Heart right ventricle (tissue), 16 donors: ENCODE measurements around the gene CCDC175. TPM values are rescaled to one million over a fixed set of nuclear protein-coding genes. Genes with fewer than 3 reads are reported as not detected.

Experiments used
- ATAC-seq, 8 donors: fragments of 200-7000 bp; cut with Tn5 transposase; one replicate each; pipeline ENCODE4 v1.9.1; 2020; ENCODE audit warnings: mild to moderate bottlenecking in 8 of 8, moderate library complexity in 8 of 8, moderate number of reproducible peaks in 1 of 8
- DNase-seq, 2 donors: peaks; one replicate each; pipeline ENCODE4 v3.0.0-alpha.2; 2020
- H3K27ac ChIP-seq, 10 donors: fragments of 200-600 bp; sonication (generic) in 2 of 10; one replicate each; pipeline versions ENCODE4 v1.5.0 to v1.8.0; 2020 to 2022; ENCODE audit warnings: mild to moderate bottlenecking in 3 of 10
- H3K27me3 ChIP-seq, 7 donors: fragments of 200-600 bp; one replicate each; pipeline ENCODE4 v1.8.0; 2021 to 2022; ENCODE audit warnings: mild to moderate bottlenecking in 2 of 7
- H3K36me3 ChIP-seq, 9 donors: fragments of 200-600 bp; sonication (generic) in 1 of 9; one replicate each; pipeline versions ENCODE4 v1.5.0 to v1.8.0; 2020 to 2022; ENCODE audit warnings: mild to moderate bottlenecking in 2 of 9
- H3K4me1 ChIP-seq, 9 donors: fragments of 200-600 bp; sonication (generic) in 1 of 9; one replicate each; pipeline versions ENCODE4 v1.5.0 to v1.8.0; 2020 to 2022; ENCODE audit warnings: mild to moderate bottlenecking in 4 of 9
- H3K4me3 ChIP-seq, 10 donors: fragments of 200-600 bp; sonication (generic) in 2 of 10; one replicate each; pipeline versions ENCODE4 v1.5.0 to v1.8.0; 2020 to 2022; ENCODE audit warnings: mild to moderate bottlenecking in 7 of 10, moderate library complexity in 2 of 10
- H3K9me3 ChIP-seq, 11 donors: fragments of 200-600 bp in 10 of 11; sonication (generic) in 2 of 11; one replicate each; pipeline versions ENCODE4 v1.5.0 to v1.8.0; 2013 to 2022; ENCODE audit warnings: mild to moderate bottlenecking in 2 of 11, control low read depth in 1 of 11, moderate library complexity in 1 of 11
- WGBS, 2 donors: extraction: QIAGEN DNeasy Blood & Tissue Kit; methylation state at CpG; one replicate each; pipeline ENCODE4 v1.1.7; 2013; ENCODE audit warnings: inconsistent platforms in 1 of 2; 5-methylcytosine and 5-hydroxymethylcytosine counted together
- intact Hi-C, 10 donors: fragments of 100-400 bp; cut with DNase I; formaldehyde crosslinking; loops; one replicate each; pipeline versions ENCODE4 v1.11.1 to v1.14.2; 2022
- polyA plus RNA-seq, 2 donors: library from polyadenylated mRNA; stranded (reverse); fragments of 200-250 nt; gene quantifications; one replicate each; pipeline ENCODE4 v1.2.3, GENCODE V29; 2013
- total RNA-seq, 10 donors: library from RNA; stranded (reverse); fragmentation: NEBNext Ultra II Directional in 3 of 10; extraction: Animal tissue kit (Norgen Biotek cat#: 25700) in 3 of 10; gene quantifications; one replicate each; pipeline versions ENCODE4 v1.2.1 to v1.2.4, GENCODE V29; 2021 to 2023
- TF ChIP-seq, protein P1 (sequence below), 9 donors: fragments of 200-600 bp; sonication (generic) in 2 of 9; IDR thresholded peaks; one replicate each; pipeline versions ENCODE4 v1.5.0 to v1.8.0; 2021 to 2022; ENCODE audit warnings: antibody characterized with exemption in 9 of 9, mild to moderate bottlenecking in 5 of 9, moderate library complexity in 1 of 9
- donor health status: Arrhythmogenic right ventricular cardiomyopathy.
- donor health status: ischemic (EF 13 %, LVEDD 7.1; RV severe dilation, severe dysfunction).
- donor health status: healthy with polysubstance abuse.
- donor health status: DM: no; HTN: yes; CAD: no.
- donor health status: DM: no; HTN: no; CAD: no.
- donor health status: ischemic (EF 25% LVEDD 6.9; RV normal size, moderate dysfunction).
- donor health status: ischemic (EF 25% LVEDD 5.7; RV mildly dilated, moderate dysfunction).
- donor health status: healthy.
- donor health status: DM: yes; HTN: yes; CAD: no.
- donor health status: Ischemic cardiomyopathy.
- donor health status: ischemic (EF 35%, LVEDD 5.7; RV mildly dilated, moderate dysfunction).
- donor health status: nonischemic (EF 11% LVEDD 7.7; RV severe dilation, severe dysfunction).
- donor health status: DM: yes; HTN: yes; CAD: no.
- donor health status: PGD.
- donor health status: ischemic (EF 29% LVEDD 5.4; RV normal size, mild dysfunction).
- donor health status: nonischemic (EF 23%, LVEDD 6.1; RV moderate dilation, normal function).

Gene CCDC175
- total and polyA plus RNA-seq, 12 donors: not detected

DNA sequence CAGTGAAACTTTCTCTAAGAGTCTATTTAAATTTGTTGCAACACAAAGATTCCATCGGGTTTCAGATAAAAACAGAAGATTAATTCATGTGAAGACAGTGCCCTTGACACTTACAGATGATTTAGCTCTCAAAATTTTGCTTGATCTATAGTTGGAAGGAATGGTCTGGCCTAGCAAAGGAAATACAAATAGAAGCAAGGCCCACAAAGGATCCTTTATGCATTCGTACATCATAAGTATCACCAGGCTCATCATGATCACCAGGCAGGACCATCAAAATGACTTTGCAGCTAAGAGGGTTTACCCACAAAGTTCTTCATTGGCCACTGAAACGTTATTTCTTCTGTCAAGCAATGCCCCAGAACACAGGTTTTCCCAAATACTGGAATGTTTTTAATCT, 67.5 kb downstream of the CCDC175 start:
- WGBS, 2 donors: 78 to 81% methylated on average over 3 of the region's 3 CpGs
- no peak overlapping the region for H3K27ac ChIP-seq
- no peak overlapping the region for H3K4me3 ChIP-seq
- peaks cover 0 to 18% (median 3%) of the 10 kb centered on the region in 9 donors for H3K36me3 ChIP-seq
- peaks cover 0 to 8% (median 0%) of the 10 kb centered on the region in 7 donors for H3K27me3 ChIP-seq
- ATAC-seq (no peak), DNase-seq (no peak)
- intact Hi-C loops: loop anchor here in 1 of 10 donors (10.0 kb wide), 1 partner anchor 66 kb away; the partner anchor contains the start of gene CCDC175
- no peaks in the 10 kb centered on the region for H3K4me1 ChIP-seq
- TF ChIP-seq, protein P1, sequence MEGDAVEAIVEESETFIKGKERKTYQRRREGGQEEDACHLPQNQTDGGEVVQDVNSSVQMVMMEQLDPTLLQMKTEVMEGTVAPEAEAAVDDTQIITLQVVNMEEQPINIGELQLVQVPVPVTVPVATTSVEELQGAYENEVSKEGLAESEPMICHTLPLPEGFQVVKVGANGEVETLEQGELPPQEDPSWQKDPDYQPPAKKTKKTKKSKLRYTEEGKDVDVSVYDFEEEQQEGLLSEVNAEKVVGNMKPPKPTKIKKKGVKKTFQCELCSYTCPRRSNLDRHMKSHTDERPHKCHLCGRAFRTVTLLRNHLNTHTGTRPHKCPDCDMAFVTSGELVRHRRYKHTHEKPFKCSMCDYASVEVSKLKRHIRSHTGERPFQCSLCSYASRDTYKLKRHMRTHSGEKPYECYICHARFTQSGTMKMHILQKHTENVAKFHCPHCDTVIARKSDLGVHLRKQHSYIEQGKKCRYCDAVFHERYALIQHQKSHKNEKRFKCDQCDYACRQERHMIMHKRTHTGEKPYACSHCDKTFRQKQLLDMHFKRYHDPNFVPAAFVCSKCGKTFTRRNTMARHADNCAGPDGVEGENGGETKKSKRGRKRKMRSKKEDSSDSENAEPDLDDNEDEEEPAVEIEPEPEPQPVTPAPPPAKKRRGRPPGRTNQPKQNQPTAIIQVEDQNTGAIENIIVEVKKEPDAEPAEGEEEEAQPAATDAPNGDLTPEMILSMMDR (IDR thresholded peaks at IDR 0.05): no peak
- no peaks in the 10 kb centered on the region for H3K9me3 ChIP-seq

DNA sequence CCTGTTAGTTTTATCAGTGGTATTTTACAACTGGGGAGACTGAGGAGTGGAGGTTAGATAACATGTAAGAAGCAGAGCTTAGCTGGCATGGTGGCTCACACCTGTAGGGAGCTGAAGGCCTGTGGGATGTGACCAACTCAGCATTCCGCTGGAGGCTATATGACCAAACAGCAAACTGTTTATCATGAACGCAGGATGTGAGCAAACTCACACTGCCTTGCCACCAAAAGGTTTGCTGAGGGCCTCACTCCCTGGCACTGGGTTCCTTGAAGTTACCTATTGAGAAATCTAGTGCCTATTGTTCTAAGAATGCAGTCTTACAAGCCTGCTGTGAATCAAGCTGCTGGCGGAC, 68.9 kb downstream of the CCDC175 start:
- ATAC-seq (no peak), DNase-seq (no peak)
- Histone ChIP-seq H3K27me3 (peaks cover 0 to 8% (median 0%) of the 10 kb centered on the region in 7 donors), H3K27ac (no peak overlapping the region), H3K9me3 (no peaks in the 10 kb centered on the region), H3K4me1 (no peaks in the 10 kb centered on the region), H3K4me3 (no peak overlapping the region), H3K36me3 (peaks cover 0 to 32% (median 9%) of the 10 kb centered on the region in 9 donors)
- TF ChIP-seq, protein P1 (IDR thresholded peaks at IDR 0.05): no peak
- intact Hi-C loops: loop anchor here in 1 of 10 donors (10.0 kb wide), 1 partner anchor 67 kb away; the partner anchor contains the start of gene CCDC175
- WGBS, 2 donors: 92 to 94% methylated on average over 3 of the region's 3 CpGs

DNA sequence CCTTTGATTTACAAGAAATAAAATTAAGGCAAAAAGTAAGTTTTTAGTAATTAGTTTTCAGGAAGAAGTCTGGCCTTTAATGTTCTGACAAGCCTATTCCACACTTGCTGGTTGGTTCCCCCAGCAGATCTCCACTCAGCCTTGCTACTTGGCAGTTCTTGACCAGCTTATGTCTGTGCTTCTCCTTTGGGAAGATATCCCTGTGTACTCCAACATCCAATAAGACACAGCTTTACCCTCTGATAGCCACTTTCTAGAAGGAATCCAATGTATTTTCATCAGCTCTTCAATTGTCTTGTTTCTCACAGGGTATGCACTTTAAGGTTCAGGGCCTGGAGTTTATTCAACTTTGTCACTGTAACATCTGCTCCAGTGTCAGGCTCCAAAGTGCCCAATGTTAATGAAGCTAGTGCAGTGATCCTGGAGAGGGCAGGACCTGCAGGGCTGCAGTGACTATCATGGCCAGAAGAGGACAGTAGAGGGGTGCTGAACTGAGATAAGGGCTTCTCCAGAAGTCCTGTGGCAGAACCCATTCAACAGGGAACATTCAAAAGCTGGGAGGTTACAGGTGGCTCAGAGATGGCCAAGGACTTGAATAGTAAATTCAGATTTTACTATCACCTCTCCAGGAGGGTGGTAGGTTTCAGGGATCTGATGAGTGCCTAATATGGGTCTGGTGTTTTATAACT, 69.4 kb downstream of the CCDC175 start:
- H3K27me3 ChIP-seq: peaks cover 0 to 8% (median 0%) of the 10 kb centered on the region in 7 donors
- ATAC-seq (peak in 6 of 8 donors; percentile 47 to 75 (median 58)), DNase-seq (peak in 1 of 2 donors; percentile 32)
- no peaks in the 10 kb centered on the region for H3K9me3 ChIP-seq
- no peaks in the 10 kb centered on the region for H3K4me1 ChIP-seq
- TF ChIP-seq, protein P1 (IDR thresholded peaks at IDR 0.05): peak in 8 of 9 donors; percentile 55 to 81 (median 70)
- intact Hi-C loops: loop anchor here in 1 of 10 donors (10.0 kb wide), 1 partner anchor 68 kb away; the partner anchor contains the start of gene CCDC175
- H3K27ac ChIP-seq: no peak overlapping the region
- peaks cover 0 to 35% (median 9%) of the 10 kb centered on the region in 9 donors for H3K36me3 ChIP-seq
- no peak overlapping the region for H3K4me3 ChIP-seq

DNA sequence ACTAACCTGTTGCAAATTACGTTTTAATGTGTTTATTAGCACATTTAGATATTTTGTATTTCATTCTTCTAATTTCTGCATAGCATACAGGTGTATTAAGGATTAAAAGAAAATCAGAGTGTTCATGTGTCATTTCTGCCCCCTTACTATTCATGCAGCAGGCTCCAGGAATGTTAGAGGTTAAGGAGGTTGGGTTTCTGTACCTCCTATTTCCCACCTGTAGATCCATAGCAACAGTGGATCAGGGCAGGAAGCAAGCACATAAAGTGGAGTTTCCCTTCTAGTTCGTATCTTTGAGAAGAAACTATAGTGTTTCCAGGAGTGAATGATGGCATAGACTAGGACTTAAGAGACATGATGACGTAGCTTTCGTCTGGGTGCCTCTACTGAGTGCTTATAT, 73.4 kb downstream of the CCDC175 start:
- Histone ChIP-seq H3K9me3 (no peaks in the 10 kb centered on the region), H3K27me3 (no peaks in the 10 kb centered on the region), H3K27ac (no peak overlapping the region), H3K4me3 (no peak overlapping the region), H3K4me1 (peaks cover 0 to 8% (median 3%) of the 10 kb centered on the region in 9 donors), H3K36me3 (peaks cover 0 to 75% (median 19%) of the 10 kb centered on the region in 9 donors)
- no peak for DNase-seq
- ATAC-seq: no peak
- WGBS, 2 donors: 77 to 89% methylated on average over 4 of the region's 4 CpGs
- intact Hi-C loops: loop anchor here in 1 of 10 donors (10.0 kb wide), 1 partner anchor 72 kb away; the partner anchor contains the start of gene CCDC175
- TF ChIP-seq, protein P1 (IDR thresholded peaks at IDR 0.05): no peak
